Nephron progenitor cell (in vitro differentiated cells): ENCODE results near the gene LTK.

Experiments used
- DNase-seq: peaks from one replicate; pipeline ENCODE4 v3.0.0; 2021
- H3K27ac Mint-ChIP-seq: 2 replicates; pipeline ENCODE4 v1.8.0; 2021; ENCODE audit warnings: mild to moderate bottlenecking, moderate library complexity, mixed read lengths
- H3K27me3 Mint-ChIP-seq: 2 replicates; pipeline ENCODE4 v1.8.0; 2021; ENCODE audit warnings: mild to moderate bottlenecking, low read depth, mixed read lengths; ENCODE audit not compliant: poor library complexity
- H3K36me3 Mint-ChIP-seq: 2 replicates; pipeline ENCODE4 v1.8.0; 2021; ENCODE audit warnings: low read depth, mixed read lengths
- H3K4me1 Mint-ChIP-seq: 2 replicates; pipeline ENCODE4 v1.8.0; 2021; ENCODE audit warnings: mixed read lengths
- H3K4me3 Mint-ChIP-seq: 2 replicates; pipeline ENCODE4 v1.8.0; 2021; ENCODE audit warnings: mild to moderate bottlenecking, moderate library complexity, mixed read lengths
- H3K9me3 Mint-ChIP-seq: 2 replicates; pipeline ENCODE4 v1.8.0; 2021; ENCODE audit warnings: mild to moderate bottlenecking, moderate library complexity, mixed read lengths
- CTCF ChIP-seq: fragments of 200-600 bp; sonication (generic); IDR thresholded peaks from 2 replicates; pipeline ENCODE4 v1.5.0; 2021; ENCODE audit warnings: antibody characterized with exemption

LTK gene

GRCh38 chr15:41499109-41499851, 14.3 kb downstream of the LTK start:
- Mint-ChIP-seq H3K9me3 (no peaks in the 10 kb centered on the region), H3K36me3 (no peaks in the 10 kb centered on the region), H3K27ac (no peak overlapping the region), H3K27me3 (peaks cover 100% of the 10 kb centered on the region), H3K4me1 (peaks cover 12% of the 10 kb centered on the region), H3K4me3 (no peak overlapping the region)
- no peak for TF ChIP-seq CTCF
- DNase-seq: no peak

- H3K27ac Mint-ChIP-seq: no peak overlapping the region
- peaks cover 12% of the 10 kb centered on the region for H3K4me1 Mint-ChIP-seq
- no peaks in the 10 kb centered on the region for H3K36me3 Mint-ChIP-seq
- H3K4me3 Mint-ChIP-seq: no peak overlapping the region
- no peak for DNase-seq
- H3K9me3 Mint-ChIP-seq: no peaks in the 10 kb centered on the region
- H3K27me3 Mint-ChIP-seq: peaks cover 97% of the 10 kb centered on the region
- TF ChIP-seq CTCF: no peak
Measured at GRCh38 chr15:41498657-41499056, 15.0 kb downstream of the LTK start.

GRCh38 chr15:41495736-41496599, 17.7 kb downstream of the LTK start:
- Mint-ChIP-seq H3K27me3 (peaks cover 93% of the 10 kb centered on the region), H3K4me1 (peaks cover 18% of the 10 kb centered on the region), H3K9me3 (no peaks in the 10 kb centered on the region), H3K4me3 (no peak overlapping the region), H3K27ac (no peak overlapping the region), H3K36me3 (no peaks in the 10 kb centered on the region)
- DNase-seq: peak; percentile 62
- no peak for TF ChIP-seq CTCF

- TF ChIP-seq CTCF: no peak
- H3K36me3 Mint-ChIP-seq: no peaks in the 10 kb centered on the region
- H3K27ac Mint-ChIP-seq: no peak overlapping the region
- DNase-seq: peak; percentile 45
- H3K4me3 Mint-ChIP-seq: peak overlapping the region; percentile 68
- H3K4me1 Mint-ChIP-seq: peaks cover 20% of the 10 kb centered on the region
- peaks cover 84% of the 10 kb centered on the region for H3K27me3 Mint-ChIP-seq
- no peaks in the 10 kb centered on the region for H3K9me3 Mint-ChIP-seq
Measured at GRCh38 chr15:41494922-41495735, 18.5 kb downstream of the LTK start.

GRCh38 chr15:41494190-41494921, 19.3 kb downstream of the LTK start:
- Mint-ChIP-seq H3K27ac (no peak overlapping the region), H3K9me3 (no peaks in the 10 kb centered on the region), H3K36me3 (no peaks in the 10 kb centered on the region), H3K4me3 (peak overlapping the region; percentile 32), H3K4me1 (peaks cover 22% of the 10 kb centered on the region), H3K27me3 (peaks cover 77% of the 10 kb centered on the region)
- no peak for TF ChIP-seq CTCF
- DNase-seq: peak; percentile 69
